ENCODE measurements around the gene SOX15. TPM values are rescaled to one million over a fixed set of nuclear protein-coding genes. Genes with fewer than 3 reads are reported as not detected.

The SOX15 gene
- polyA plus RNA-seq, 1 donor from 2014 or later = 0.47 TPM

DNA sequence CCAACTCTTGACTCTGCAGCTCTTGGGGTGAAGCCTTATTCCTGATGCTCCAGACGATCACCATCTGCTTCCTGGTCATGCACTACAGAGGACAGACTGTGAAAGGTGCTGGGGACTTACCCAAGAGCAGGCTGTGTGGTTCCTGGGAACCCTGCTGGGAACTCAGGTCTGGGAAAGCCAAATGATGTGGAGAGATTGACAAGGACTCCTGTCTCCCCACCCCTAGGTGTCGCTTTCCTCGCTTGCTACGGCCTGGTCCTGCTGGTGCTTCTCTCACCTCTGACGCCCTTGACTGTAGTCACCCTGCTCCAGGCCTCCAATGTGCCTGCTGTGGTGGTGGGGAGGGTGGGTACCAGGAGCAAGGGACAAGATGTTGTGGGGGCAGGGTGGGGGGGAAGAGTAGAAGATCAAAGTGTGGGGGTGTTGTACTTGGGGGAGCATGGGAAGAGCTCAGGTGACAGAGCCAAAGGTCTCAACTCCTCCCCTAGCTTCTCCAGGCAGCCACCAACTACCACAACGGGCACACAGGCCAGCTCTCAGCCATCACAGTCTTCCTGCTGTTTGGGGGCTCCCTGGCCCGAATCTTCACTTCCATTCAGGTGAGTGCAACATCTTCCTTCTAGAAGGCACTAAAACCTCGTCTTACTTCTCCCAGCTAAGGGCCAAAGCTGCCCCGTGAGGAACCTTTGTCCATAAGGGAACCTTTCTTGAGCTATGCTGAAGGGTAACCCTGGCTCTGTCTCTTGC, 3.0 kb downstream of the SOX15 start:
- H3F3A ChIP-seq (ENCODE audit: insufficient read depth, low read length, poor library complexity, severe bottlenecking) = no peaks in the 10 kb centered on the region
- H3K9ac ChIP-seq (ENCODE audit: low read length) = no peak overlapping the region
- H4K20me1 ChIP-seq (ENCODE audit: insufficient read depth) = no peaks in the 10 kb centered on the region
- no peak overlapping the region for H3K4me2 ChIP-seq (ENCODE audit: low read length)
- no peak overlapping the region for H3K27ac ChIP-seq (ENCODE audit: low read length)
- no peaks in the 10 kb centered on the region for H3K27me3 ChIP-seq (ENCODE audit: insufficient read depth, low read depth, low read length)
- H3K9me3 ChIP-seq (ENCODE audit: low read length) = no peaks in the 10 kb centered on the region
- H2AFZ ChIP-seq (ENCODE audit: low read depth, low read length) = no peak overlapping the region
- no peaks in the 10 kb centered on the region for H3K36me3 ChIP-seq (ENCODE audit: insufficient read depth, low read length)
- no peaks in the 10 kb centered on the region for H3K79me2 ChIP-seq (replicated peaks; ENCODE audit: insufficient read depth, low read length)
- TF ChIP-seq POLR2AphosphoS5 (IDR thresholded peaks at IDR 0.05) (no peak), TAF1 (IDR thresholded peaks at IDR 0.05; ENCODE audit: low read depth) (no peak), MXI1 (conservative IDR thresholded peaks at IDR 0.05; ENCODE audit: poor library complexity, severe bottlenecking) (no peak), RAD21 (conservative IDR thresholded peaks at IDR 0.05) (no peak), EP300 (conservative IDR thresholded peaks at IDR 0.05; ENCODE audit: poor library complexity, severe bottlenecking) (no peak), SMC3 (conservative IDR thresholded peaks at IDR 0.05; ENCODE audit: poor library complexity) (no peak), EZH2 (IDR thresholded peaks at IDR 0.05; ENCODE audit: borderline replicate concordance, insufficient read depth, low read length, poor library complexity, severe bottlenecking) (no peak)
- no peak overlapping the region for H3K4me3 ChIP-seq (ENCODE audit: low read length)
- no peaks in the 10 kb centered on the region for H3K9me2 ChIP-seq (ENCODE audit: insufficient read depth, low read length)

DNA sequence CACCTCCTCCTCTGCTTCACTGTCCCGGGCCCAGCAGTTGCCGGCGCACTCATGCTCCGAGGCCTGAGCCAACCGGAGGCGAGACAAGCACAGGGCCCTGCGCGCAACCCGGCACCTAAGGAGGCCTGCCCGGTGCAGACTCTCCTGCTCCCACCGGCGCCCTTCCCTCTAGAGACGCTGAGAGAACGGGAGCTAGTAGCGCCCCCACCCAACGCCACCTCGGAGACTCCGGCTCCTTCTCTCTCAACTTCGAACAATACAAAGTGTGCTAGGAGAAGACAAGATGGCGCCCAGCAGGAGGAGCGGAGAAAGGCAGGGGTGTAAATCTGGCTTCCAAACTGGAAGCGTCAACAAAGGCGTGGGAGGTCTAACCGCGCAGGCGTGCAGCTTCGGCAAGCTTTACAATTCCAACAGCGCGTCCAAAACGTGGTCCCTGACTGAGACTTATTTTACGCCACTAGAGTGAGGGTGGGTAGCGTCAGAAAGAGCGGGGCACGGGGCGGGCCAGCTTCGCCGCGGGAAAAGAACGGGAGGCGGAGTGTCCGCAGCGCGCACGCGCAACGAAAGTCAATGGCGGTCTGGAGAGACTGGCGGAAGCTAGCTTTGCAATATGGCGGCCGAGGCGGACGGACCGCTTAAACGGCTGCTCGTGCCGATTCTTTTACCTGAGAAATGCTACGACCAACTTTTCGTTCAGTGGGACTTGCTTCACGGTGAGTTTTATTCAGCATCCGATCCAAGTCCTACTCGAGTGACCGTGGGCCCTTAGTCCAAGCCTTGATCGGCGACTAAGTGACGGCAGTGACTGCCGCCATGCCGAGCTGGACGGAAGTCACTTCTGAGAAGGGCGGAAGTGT, 6.4 kb downstream of the SOX15 start, which contains the start of gene MPDU1:
Gene MPDU1, plus strand, starts transcription at position 600 of the 857 bp plus-strand sequence. Its CDS starts 11 bp downstream, at position 611.
- no peaks in the 10 kb centered on the region for H3K36me3 ChIP-seq (ENCODE audit: insufficient read depth, low read length)
- H2AFZ ChIP-seq (ENCODE audit: low read depth, low read length) = peak within 1 kb of the TSS; percentile 7
- no peaks in the 10 kb centered on the region for H3K9me3 ChIP-seq (ENCODE audit: low read length)
- peak within 1 kb of the TSS; percentile 78 for H3K9ac ChIP-seq (ENCODE audit: low read length)
- no peaks in the 10 kb centered on the region for H3K27me3 ChIP-seq (ENCODE audit: insufficient read depth, low read depth, low read length)
- peak within 1 kb of the TSS; percentile 52 for H3K4me2 ChIP-seq (ENCODE audit: low read length)
- no peaks in the 10 kb centered on the region for H3K9me2 ChIP-seq (ENCODE audit: insufficient read depth, low read length)
- H4K20me1 ChIP-seq (ENCODE audit: insufficient read depth) = no peaks in the 10 kb centered on the region
- TF ChIP-seq EP300 (conservative IDR thresholded peaks at IDR 0.05; ENCODE audit: poor library complexity, severe bottlenecking) (no peak), TAF1 (IDR thresholded peaks at IDR 0.05; ENCODE audit: low read depth) (peak; percentile 95), RAD21 (conservative IDR thresholded peaks at IDR 0.05) (no peak), EZH2 (IDR thresholded peaks at IDR 0.05; ENCODE audit: borderline replicate concordance, insufficient read depth, low read length, poor library complexity, severe bottlenecking) (no peak), CTCF (IDR thresholded peaks at IDR 0.05; ENCODE audit: poor library complexity, severe bottlenecking) (peak; percentile 12), POLR2AphosphoS5 (IDR thresholded peaks at IDR 0.05) (peak; percentile 79), MXI1 (conservative IDR thresholded peaks at IDR 0.05; ENCODE audit: poor library complexity, severe bottlenecking) (peak; percentile 98), SMC3 (conservative IDR thresholded peaks at IDR 0.05; ENCODE audit: poor library complexity) (no peak)
- TF ChIP-seq, protein P1, sequence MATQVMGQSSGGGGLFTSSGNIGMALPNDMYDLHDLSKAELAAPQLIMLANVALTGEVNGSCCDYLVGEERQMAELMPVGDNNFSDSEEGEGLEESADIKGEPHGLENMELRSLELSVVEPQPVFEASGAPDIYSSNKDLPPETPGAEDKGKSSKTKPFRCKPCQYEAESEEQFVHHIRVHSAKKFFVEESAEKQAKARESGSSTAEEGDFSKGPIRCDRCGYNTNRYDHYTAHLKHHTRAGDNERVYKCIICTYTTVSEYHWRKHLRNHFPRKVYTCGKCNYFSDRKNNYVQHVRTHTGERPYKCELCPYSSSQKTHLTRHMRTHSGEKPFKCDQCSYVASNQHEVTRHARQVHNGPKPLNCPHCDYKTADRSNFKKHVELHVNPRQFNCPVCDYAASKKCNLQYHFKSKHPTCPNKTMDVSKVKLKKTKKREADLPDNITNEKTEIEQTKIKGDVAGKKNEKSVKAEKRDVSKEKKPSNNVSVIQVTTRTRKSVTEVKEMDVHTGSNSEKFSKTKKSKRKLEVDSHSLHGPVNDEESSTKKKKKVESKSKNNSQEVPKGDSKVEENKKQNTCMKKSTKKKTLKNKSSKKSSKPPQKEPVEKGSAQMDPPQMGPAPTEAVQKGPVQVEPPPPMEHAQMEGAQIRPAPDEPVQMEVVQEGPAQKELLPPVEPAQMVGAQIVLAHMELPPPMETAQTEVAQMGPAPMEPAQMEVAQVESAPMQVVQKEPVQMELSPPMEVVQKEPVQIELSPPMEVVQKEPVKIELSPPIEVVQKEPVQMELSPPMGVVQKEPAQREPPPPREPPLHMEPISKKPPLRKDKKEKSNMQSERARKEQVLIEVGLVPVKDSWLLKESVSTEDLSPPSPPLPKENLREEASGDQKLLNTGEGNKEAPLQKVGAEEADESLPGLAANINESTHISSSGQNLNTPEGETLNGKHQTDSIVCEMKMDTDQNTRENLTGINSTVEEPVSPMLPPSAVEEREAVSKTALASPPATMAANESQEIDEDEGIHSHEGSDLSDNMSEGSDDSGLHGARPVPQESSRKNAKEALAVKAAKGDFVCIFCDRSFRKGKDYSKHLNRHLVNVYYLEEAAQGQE (IDR thresholded peaks at IDR 0.05; ENCODE audit: borderline replicate concordance) = peak; percentile 94
- H3K27ac ChIP-seq (ENCODE audit: low read length) = peak within 1 kb of the TSS; percentile 90
- no peaks in the 10 kb centered on the region for H3F3A ChIP-seq (ENCODE audit: insufficient read depth, low read length, poor library complexity, severe bottlenecking)
- H3K4me3 ChIP-seq (ENCODE audit: low read length) = peak within 1 kb of the TSS; percentile 69
- H3K79me2 ChIP-seq (replicated peaks; ENCODE audit: insufficient read depth, low read length) = no peaks in the 10 kb centered on the region
